NB4 (cell line): ENCODE results near the gene ATRNL1.

Experiments
- DNase-seq: peaks from one replicate; pipeline ENCODE4 v3.0.0; 2010; ENCODE audit warnings: low read depth
- H3K4me3 ChIP-seq: one replicate; pipeline ENCODE4 v1.5.1; 2011; ENCODE audit warnings: mild to moderate bottlenecking, low read depth, low read length, moderate library complexity
- CTCF ChIP-seq: IDR thresholded peaks from one replicate; pipeline ENCODE4 v1.5.1; 2012; ENCODE audit warnings: low read depth, low read length
- MAX ChIP-seq: IDR thresholded peaks from 2 replicates; pipeline ENCODE4 v1.6.1; 2011; ENCODE audit warnings: low read depth, low read length
- MYC ChIP-seq: IDR thresholded peaks from 2 replicates; pipeline ENCODE4 v1.6.1; 2011; ENCODE audit warnings: low read depth, low read length
- POLR2A ChIP-seq: IDR thresholded peaks from 2 replicates; pipeline ENCODE4 v1.6.1; 2011; ENCODE audit warnings: mild to moderate bottlenecking; ENCODE audit not compliant: insufficient read length; ENCODE audit errors: extremely low read depth

Gene ATRNL1

GRCh38 chr10:115935731-115936130, 842.6 kb downstream of the ATRNL1 start:
- TF ChIP-seq CTCF (no peak), POLR2A (no peak), MYC (no peak), MAX (no peak)
- no peak for DNase-seq
- no peak overlapping the region for H3K4me3 ChIP-seq

GRCh38 chr10:115936926-115937767, 844.0 kb downstream of the ATRNL1 start:
- no peak for TF ChIP-seq CTCF
- no peak for TF ChIP-seq POLR2A
- TF ChIP-seq MAX: no peak
- no peak for TF ChIP-seq MYC
- no peak for DNase-seq
- no peak overlapping the region for H3K4me3 ChIP-seq

GRCh38 chr10:115937768-115938056, 844.5 kb downstream of the ATRNL1 start:
- TF ChIP-seq POLR2A (no peak), CTCF (no peak), MAX (no peak), MYC (no peak)
- no peak for DNase-seq
- H3K4me3 ChIP-seq: no peak overlapping the region

GRCh38 chr10:115939101-115939854, 846.1 kb downstream of the ATRNL1 start:
- DNase-seq: no peak
- H3K4me3 ChIP-seq: no peak overlapping the region
- TF ChIP-seq POLR2A (no peak), MYC (no peak), CTCF (no peak), MAX (no peak)

- no peak for DNase-seq
- TF ChIP-seq CTCF (no peak), MAX (no peak), MYC (no peak), POLR2A (no peak)
- H3K4me3 ChIP-seq: no peak overlapping the region
Measured at GRCh38 chr10:115941361-115941771, 848.2 kb downstream of the ATRNL1 start.
